ENCODE results near the gene SCN5A.

Gene SCN5A

DNA sequence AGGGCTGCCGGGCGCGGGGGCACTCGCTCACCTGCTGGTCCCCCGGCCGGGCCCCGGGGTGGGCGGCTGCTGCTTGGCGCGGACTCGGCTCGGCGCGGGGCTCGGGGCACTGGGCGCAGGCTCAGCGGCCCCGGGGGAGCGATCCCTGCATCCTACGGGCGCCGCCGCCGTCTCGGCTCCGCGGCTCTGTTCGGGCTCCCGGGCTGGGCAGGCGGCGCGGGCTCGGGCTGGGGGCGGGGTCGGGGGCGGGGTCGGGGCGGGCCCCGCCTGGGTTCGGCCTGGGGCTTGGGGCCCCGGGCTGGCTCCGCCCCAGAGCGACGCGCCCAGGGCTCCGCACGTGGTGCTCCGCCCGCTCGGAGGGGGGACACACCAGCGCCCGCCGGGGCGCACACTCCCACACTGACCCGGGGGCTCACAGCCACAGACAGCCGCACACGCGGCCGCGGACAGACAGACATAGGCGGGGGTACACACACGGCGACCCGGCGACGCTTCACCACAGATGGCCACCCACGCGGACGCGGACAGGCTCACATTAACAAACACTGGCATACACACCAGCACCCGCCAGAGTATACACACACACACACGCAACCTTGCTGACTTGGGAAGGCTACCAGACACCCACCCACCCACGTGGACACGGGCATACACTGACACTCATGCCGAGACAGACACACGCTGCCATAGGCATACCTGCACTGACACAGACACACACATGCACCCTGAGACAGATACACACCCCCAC, at the start of gene SCN5A:
SCN5A (minus strand) TSS at position 188 of the 748 bp plus-strand sequence. CDS start 16,380 bp downstream, outside the sequence.
- no peak for DNase-seq

DNA sequence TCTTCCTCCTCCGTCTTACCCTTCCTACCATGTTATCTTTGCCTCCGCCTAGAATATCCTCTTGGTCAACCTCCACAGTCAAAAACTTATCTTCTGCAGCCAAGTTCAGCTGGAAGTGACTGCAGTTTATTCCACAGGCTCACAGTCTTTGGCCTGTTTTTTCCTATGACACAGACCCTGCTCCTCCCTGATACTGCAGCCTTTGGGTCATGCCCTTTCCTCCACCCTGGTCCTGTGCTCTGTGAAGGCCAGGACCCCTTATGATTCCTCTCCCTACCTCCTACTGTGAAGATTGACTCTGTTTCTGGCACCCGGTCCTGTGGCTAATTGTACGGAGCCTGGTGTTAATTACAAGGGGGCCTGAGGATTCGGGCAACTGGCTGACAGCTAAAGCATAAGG, 49.3 kb upstream of the SCN5A start:
- no peak for DNase-seq

GRCh38 chr3:38698061-38698460, 48.6 kb upstream of the SCN5A start:
- no peak for DNase-seq

DNA sequence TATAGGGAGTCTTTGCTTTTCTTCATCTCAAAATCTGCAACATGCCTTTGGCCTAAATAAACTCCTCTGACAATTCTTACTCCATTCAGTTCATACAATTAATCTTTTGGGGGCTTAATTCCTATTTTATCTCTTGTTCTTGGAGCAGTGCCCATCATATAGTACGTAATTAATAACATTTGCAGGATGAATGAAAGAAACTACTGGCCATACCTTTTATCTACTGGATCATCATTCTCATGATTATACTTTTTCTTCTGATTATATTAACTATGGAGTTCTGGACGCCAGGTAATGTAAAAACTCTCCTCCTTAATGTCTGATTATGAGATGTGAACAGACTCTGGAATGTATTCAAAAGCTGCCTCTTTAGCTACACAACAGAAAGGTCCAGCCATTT, 46.5 kb upstream of the SCN5A start:
- no peak for DNase-seq

- no peak for DNase-seq
These were observed 40.7 kb upstream of the SCN5A start for GRCh38 chr3:38690185-38690584.

DNA sequence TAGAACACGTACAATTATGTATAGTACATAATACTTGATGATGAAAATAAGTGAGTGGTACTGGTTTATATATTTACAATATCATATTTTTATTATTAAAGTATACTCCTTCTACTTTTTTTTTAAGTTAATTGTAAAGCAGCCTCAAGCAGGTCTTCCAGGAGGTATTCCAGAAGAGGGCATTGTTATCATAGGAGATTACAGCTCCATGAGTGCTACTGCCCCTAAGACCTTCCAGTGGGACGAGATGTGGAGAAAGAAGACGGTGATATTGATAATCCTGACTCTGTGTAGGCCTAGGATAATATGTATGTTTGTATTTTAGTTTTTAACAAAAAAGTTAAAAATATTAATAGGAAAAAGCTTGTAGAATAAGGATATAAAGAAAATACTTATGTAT, 40.3 kb upstream of the SCN5A start:
- DNase-seq = no peak

DNA sequence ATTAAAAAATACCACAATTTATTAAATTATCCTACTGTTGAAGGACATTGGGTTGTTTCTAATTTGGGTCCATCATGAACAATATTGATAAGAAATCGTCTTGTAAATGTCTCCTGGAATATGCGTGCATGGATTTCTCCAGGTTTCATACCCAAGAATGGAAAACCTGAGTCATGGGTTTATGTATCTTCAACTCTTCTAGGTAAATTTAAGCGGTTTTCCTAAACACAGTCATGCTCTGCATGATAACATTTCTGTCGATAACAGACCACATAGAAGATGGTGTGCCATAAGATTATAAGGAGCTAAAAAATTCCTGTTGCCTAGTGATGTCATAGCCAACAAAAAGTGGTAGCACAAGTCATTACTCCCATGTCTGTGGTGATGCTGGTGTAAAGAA, 39.9 kb upstream of the SCN5A start:
- DNase-seq = no peak

DNA sequence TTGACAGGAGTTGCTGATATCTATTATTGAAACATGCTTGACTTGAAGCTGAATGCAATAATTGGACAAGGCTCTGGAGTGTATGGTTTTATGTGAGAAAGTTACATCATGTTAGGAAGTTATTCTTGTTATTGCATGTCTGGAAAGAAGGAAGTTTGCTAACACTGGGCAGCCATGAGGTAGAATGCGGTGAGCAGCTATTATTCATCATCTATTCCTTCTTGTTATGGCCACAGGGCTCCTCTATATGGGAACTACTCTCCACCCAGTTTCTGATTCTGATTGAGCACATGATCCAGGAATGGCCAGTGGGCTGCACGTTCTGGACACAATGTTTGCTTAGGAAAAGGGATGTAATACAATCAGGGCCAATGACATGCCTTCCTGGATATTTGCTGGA, 37.8 kb upstream of the SCN5A start:
- no peak for DNase-seq

DNA sequence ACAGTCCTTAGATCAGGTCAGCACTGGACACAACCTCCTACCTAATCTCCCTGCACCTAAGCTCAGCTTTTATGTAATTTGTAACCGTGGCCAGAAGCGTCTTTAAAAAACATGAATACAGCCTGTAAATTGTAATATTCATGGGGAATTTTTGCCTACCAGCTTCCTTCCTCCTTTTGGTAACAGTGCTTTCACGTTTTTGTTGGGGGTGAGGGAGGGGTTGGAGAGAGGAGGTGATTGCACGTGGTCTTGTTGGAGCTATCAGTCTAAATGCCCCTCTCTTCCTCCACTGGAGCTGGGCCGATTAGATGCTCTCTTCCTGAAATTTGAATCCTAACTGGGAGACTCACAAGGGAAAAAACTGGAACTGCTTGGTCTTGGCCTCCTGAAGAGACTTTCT, 35.1 kb upstream of the SCN5A start:
- DNase-seq = no peak

DNA sequence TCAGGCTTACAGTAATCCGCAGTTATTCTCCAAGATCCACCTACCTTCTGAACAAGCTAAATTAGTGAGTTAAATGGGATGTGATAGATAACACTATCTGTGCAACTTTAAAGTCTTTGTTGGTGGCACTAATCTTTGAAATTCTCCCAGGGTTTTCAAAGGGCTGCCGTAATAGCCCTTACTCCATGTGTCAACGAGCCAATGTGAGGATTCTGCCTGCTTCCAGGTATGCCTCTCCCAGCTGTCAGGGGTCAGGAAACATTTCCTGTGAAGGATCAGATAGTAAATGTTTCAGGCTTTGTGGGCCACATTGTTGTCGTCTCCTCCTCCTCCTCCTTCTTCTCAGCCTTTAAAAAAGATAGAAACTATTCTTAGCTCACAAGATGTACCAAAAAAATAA, 20.2 kb upstream of the SCN5A start:
- DNase-seq = no peak

GRCh38 chr3:38662544-38662943, 13.1 kb upstream of the SCN5A start:
- DNase-seq = no peak

DNA sequence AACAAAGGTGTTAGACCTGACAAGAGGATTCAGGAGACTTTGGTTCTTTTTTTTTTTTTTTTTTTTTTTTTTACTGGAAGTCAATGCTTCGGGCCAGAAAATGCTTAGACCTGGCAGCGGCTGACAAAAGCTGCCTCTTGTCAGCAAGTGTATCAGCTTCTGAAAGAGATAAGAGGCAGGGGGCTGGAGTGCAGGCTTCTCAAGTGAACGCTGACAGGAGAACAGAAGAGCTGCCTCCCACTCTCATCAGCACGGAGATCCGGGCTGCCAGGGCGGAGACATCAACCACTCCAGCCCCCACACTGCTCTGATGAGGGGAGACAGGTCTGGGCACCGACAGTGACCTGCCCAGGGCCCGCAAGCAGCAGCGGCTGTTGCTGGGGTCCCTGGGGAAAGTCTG, 9.4 kb upstream of the SCN5A start:
- DNase-seq = no peak

- no peak for DNase-seq
These were observed 7.9 kb upstream of the SCN5A start for GRCh38 chr3:38657369-38657768.

DNA sequence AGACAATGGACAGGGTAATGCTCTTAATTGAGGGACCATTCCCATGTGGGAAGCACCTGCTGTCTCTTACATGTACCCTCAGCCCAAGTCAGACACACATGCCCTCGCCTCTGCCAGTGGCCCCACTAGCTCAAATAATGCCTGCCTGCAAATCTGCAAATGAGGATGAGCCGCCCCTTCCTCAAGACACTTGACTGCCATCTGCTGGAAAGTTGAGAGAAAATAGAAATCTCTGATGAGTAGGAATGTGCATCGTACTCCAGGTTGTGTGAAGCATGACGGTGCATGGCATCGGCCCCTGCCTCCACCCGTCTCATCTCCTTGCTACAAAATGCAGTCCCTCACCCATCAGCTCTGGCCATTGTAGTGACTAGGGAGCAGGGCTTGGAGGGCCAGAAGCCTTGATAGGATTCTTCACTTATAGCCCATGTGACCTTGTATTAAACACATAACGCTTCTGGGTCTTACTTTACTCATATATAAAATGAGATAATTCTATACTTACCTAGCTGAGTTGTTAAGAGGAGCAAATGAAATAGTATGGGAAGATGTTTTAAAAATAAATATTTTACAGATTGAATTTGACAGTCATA, 6.3 kb upstream of the SCN5A start:
- peak; percentile 13 for DNase-seq

- DNase-seq = no peak
These were observed 4.4 kb upstream of the SCN5A start for GRCh38 chr3:38653685-38654537.

GRCh38 chr3:38652934-38653333, 3.4 kb upstream of the SCN5A start:
- DNase-seq = no peak

GRCh38 chr3:38651153-38651789, 1.8 kb upstream of the SCN5A start:
- peak; percentile 54 for DNase-seq

- no peak for DNase-seq
These were observed 913 bp upstream of the SCN5A start for GRCh38 chr3:38650248-38650951.

DNA sequence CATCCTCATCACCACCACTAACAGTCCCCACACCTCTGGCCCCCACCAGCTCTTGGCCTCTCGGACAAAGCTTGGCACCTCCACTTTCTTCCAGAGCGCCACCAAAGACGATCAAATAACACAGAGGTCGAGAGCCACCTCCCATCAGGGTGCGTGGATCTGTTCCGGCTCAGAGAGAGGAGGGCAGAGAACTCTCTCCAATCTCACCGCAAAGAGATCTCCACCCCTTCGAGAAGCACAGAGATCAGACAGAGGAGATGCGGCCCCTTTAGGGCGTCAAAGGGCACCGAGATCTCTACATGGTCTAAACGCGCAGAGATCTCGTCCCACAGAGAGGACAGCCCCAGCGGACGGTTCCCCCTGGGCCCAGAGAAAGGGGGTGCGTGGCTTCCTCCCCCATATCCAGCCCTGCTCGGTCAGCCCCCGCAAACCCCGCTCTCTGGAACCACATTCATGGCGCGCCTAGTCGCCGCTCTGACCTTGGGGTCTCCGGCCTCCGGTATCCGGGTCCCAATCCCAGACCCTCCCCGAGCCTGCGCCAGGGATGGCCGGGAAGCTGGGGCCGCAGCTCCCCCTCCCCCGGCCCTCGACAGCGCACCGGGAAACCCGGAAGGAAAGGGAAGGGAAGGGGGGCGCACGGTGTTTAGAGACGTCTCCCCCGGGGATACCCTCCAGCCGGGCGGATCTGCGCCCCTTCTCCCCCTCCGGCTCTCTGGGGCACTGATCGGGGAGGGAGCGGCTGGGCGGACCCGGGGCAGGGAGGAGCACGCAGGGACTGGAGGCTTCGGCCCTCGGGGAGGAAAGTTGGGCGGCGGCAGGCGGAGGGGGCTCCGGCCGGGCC, 608 bp downstream of the SCN5A start:
- DNase-seq = no peak

GRCh38 chr3:38648024-38648658, 1.3 kb downstream of the SCN5A start:
- DNase-seq = no peak

Data from GDM1 (cell line).